Measurements from ENCODE around the gene CACNA1A.
"Not testable (repeated sequence)": the region's sequence is repeated elsewhere in the genome, so short reads cannot be mapped to it uniquely, and the experiment has no call there.

Gene CACNA1A

GRCh38 chr19:13185763-13186657, 320.3 kb downstream of the CACNA1A start:
- DNase-seq, result not testable (repeated sequence)

DNA sequence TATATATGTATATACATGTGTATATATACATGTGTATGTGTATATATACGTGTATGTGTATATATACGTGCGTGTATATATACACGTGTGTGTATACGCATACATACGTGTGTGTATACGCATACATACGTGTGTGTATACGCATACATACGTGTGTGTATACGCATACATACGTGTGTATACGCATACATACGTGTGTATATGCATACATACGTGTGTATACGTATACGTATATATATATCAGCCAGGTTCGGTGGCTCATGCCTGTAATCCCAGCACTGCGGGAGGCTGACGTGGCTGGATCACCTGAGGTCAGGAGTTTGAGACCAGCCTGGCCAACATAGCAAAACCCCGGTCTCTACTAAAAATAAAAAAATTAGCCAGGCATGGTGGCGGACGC, 321.4 kb downstream of the CACNA1A start:
- DNase-seq, result not testable (repeated sequence)

GRCh38 chr19:13181747-13182388, 324.4 kb downstream of the CACNA1A start:
- DNase-seq, result peak; percentile 32

GRCh38 chr19:13178291-13178690, 328.0 kb downstream of the CACNA1A start:
- DNase-seq, result not testable (repeated sequence)

GRCh38 chr19:13177584-13177983, 328.7 kb downstream of the CACNA1A start:
- not testable (repeated sequence) for DNase-seq

GRCh38 chr19:13176345-13176744, 329.9 kb downstream of the CACNA1A start:
- no peak for DNase-seq

- peak; percentile 46 for DNase-seq
These were observed 333.0 kb downstream of the CACNA1A start for GRCh38 chr19:13173139-13173737.

GRCh38 chr19:13172346-13173138, 333.7 kb downstream of the CACNA1A start:
- peak; percentile 88 for DNase-seq

DNA sequence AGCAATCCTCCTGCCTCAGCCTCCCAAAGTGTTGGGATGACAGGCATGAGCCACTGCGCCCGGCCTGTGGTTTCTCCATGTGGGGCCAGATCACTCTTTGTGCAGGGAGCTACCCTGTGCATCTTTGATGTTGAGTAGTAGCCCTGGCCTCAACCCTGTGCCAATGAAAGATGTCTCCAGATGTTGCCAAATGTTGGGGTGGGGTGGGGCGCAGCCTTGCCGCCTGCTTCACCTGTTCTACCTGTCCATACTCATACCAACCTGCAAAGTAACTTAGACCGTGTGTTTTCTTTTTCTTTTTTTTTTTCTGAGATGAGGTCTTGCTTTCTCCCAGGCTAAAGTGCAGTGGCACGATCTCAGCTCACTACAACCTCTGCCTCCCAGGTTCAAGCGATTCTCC, 335.1 kb downstream of the CACNA1A start:
- no peak for DNase-seq

DNA sequence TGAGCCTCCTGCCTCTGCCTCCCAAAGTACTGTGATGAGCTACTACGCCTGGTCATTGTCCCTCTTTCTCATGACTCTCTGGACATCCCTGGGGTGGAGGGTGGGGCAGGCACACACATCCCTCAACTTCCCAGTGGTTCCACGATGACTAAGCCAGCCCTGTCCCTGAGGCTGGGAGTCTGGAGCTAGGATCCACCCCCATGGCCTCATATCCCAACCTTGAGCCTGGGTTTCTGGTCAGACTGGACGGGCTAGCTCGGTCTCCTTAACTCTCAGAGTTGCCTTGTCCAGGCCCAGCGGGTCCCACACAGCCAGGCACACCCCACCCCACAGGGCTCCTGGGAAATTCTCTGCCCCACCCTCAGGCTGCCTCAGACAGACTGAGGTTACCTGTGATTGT, 336.5 kb downstream of the CACNA1A start:
- DNase-seq, result no peak

- DNase-seq, result not testable (repeated sequence)
These were observed 340.1 kb downstream of the CACNA1A start for GRCh38 chr19:13166151-13166550.

DNA sequence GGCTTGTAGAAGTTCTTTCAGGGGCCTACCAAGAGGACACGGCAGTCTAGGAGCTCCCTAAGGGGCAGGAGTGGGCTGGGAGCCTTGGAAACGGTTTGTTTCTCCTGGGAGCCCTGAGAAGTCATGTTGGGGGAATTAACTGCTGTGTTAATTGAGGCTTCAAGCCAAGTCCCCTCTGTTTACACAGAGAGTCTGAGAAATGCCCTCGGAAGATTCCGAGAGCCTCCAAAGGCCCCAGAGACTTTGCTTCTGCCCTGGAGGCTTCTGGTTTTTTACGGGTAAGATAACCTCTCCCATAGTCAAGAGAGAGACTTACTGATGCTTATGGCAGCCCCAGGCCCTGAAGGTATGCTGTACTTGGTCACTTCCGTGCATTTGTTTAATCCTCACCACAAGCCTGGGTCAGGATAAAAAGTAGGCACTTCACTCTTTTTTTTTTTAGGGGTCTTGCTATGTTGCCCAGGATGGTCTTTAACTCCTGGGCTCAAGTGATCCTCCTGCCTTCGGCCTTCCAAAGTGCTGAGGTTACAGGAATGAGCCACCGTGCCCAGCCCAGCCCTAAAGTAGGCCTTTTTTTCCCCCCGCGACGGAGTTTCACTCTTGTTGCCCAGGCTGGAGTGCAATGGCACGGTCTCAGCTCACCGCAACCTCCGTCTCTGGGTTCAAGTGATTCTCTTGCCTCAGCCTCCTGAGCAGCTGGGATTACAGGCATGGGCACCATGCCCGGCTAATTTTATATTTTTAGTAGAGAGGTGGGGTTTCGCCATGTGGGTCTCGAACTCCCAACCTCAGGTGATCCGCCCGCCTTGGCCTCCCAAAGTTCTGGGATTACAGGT, 340.9 kb downstream of the CACNA1A start:
- peak; percentile 48 for DNase-seq

- DNase-seq, result peak; percentile 87
These were observed 341.7 kb downstream of the CACNA1A start for GRCh38 chr19:13164343-13165161.

GRCh38 chr19:13163609-13164342, 342.5 kb downstream of the CACNA1A start:
- peak; percentile 78 for DNase-seq

DNA sequence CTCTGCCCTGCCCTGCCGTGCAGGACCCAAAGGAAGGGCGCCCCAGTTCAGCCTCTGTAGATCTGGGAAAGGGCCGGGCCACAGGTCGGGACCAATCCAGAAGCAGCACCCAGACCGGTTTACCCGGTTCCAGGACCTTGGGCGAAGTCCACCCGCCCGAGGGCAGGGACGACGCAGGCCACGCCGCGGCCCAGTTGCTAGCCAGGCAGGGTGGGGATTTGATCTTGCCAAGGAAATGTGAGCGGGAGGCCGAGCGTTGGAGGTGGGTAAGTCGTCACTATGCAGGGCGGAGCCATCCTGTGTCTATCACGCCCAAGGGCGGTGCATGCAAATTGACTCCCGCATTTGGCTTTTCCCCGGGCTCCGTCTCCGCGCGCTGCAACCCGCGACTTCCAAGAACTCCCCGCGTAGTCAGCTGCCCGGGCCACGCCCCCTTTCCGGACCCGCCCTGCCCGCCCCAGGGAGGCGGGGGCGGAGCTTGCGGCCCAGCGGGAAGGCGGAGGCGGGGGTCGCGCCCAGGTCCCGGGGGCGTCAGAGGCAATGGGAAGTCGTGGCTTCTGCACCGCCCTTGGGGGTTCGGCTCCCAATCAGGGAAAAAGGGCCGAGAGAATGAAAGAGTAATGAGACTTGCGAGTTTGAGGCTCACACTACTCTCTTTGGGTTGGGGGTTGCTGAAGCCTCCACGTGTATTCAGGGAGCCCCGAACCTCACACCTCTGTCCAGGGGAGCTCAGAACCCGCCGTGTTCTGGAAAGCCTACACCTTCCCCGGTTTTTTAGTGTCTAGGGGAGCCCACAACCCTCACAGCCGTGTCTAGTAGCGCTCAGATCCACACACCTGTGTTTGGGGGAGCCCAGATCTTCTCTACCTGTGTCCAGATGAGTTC, 343.3 kb downstream of the CACNA1A start:
- peak; percentile 96 for DNase-seq

DNA sequence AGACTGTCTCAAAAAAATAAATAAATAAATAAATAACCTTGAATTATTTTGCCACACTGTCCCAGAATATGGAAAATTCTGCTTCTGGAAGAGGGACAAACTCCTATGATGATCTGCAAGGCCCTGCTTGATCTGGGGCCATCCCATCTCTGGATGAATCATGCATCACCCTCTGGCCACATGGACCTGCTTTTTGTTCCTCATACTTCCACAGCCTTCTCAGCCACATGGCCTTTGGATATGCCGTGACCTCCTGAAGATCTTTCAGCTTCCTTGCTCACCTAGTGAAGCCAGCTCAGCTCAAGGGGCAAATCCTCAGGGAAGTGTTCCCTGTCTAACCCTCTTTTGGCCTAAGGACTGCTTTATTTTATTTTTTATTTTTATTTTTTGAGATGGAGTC, 345.7 kb downstream of the CACNA1A start:
- no peak for DNase-seq

DNA sequence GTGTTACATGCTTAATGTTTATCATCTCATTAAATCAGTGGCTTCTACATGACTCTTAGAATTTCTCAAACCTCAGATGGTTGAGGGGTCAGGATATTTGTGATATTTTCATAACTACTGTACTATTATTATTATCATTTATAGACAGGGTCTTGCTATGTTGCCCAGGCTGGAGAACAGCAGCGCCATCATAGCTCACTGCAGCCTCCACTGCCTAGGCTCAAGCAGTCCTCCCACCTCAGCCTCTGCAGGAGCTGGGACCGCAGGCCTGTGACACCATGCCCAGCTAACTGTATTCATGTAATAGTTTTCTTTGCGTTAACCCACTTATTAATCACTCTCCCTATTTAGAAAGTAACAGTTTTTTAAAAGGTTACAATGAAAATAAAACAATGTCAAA, 346.6 kb downstream of the CACNA1A start:
- DNase-seq, result no peak

All from DMS79 treated with DMSO at 0.1 percent for 48 hours (cell line).